ENCODE results near the gene PAXX.

DNA sequence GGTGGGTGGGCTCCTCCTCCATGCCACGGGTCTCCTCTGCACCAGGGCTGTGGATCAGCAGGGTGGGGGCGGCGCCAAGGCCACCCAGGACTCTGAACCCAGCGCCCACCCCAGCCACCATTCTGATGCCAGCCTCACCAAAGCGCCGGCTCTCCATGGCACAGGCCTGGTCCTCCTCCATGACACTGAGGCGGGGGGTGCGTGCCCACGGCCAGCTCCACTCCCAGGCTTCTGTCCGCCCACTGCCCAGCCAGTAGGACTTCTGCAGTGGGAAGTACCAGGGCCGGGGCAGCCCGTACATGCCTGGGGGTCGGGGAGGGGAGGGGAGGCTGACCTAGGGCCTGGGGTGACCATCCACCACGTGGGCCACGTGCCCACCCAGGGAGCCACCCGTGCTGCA lies 24.2 kb downstream of the PAXX start:
- TF ChIP-seq, protein P1, sequence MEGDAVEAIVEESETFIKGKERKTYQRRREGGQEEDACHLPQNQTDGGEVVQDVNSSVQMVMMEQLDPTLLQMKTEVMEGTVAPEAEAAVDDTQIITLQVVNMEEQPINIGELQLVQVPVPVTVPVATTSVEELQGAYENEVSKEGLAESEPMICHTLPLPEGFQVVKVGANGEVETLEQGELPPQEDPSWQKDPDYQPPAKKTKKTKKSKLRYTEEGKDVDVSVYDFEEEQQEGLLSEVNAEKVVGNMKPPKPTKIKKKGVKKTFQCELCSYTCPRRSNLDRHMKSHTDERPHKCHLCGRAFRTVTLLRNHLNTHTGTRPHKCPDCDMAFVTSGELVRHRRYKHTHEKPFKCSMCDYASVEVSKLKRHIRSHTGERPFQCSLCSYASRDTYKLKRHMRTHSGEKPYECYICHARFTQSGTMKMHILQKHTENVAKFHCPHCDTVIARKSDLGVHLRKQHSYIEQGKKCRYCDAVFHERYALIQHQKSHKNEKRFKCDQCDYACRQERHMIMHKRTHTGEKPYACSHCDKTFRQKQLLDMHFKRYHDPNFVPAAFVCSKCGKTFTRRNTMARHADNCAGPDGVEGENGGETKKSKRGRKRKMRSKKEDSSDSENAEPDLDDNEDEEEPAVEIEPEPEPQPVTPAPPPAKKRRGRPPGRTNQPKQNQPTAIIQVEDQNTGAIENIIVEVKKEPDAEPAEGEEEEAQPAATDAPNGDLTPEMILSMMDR (IDR thresholded peaks at IDR 0.05 in 2 of 3, conservative IDR thresholded peaks at IDR 0.05 in 1 of 3; ENCODE audit: borderline replicate concordance in 1 of 3, insufficient read depth in 1 of 3, low read depth in 2 of 3, low read length in 2 of 3), result no peak
- TF ChIP-seq, protein P2, sequence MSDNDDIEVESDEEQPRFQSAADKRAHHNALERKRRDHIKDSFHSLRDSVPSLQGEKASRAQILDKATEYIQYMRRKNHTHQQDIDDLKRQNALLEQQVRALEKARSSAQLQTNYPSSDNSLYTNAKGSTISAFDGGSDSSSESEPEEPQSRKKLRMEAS (IDR thresholded peaks at IDR 0.05), result no peak
- TF ChIP-seq JUND (IDR thresholded peaks at IDR 0.05), result no peak
- no peak for TF ChIP-seq EZH2 (IDR thresholded peaks at IDR 0.05)
- TF ChIP-seq TCF7L2 (IDR thresholded peaks at IDR 0.05; ENCODE audit: borderline replicate concordance, extremely low read depth, insufficient read depth, insufficient read length), result no peak
- no peak for TF ChIP-seq RAD21 (IDR thresholded peaks at IDR 0.05; ENCODE audit: low read depth)
- no peak for TF ChIP-seq POLR2AphosphoS5 (IDR thresholded peaks at IDR 0.05; ENCODE audit: low read depth, low read length)
- no peak for TF ChIP-seq POLR2A (IDR thresholded peaks at IDR 0.05; ENCODE audit: borderline replicate concordance, extremely low read depth, insufficient read depth, insufficient read length)
- no peak for TF ChIP-seq EZH2phosphoT487 (IDR thresholded peaks at IDR 0.05; ENCODE audit: borderline replicate concordance)
- TF ChIP-seq CEBPB (IDR thresholded peaks at IDR 0.05; ENCODE audit: low read depth), result no peak

Measured in HCT116 (cell line).